Ascending aorta (tissue), 2 donors: ENCODE data around the gene LIN37. TPM values are rescaled to one million over a fixed set of nuclear protein-coding genes. Genes with fewer than 3 reads are reported as not detected.

ENCODE experiments used
- DNase-seq, 2 donors: peaks; one replicate each; pipeline ENCODE4 v3.0.0-alpha.2; 2019; ENCODE audit warnings: low spot score in 2 of 2
- H3K27ac ChIP-seq, 2 donors: fragments of 200-600 bp; sonication (generic); one replicate each; pipeline ENCODE4 v1.5.1; 2016 to 2017; ENCODE audit warnings: mild to moderate bottlenecking in 1 of 2
- H3K27me3 ChIP-seq: fragments of 200-600 bp; sonication (generic); one replicate; pipeline ENCODE4 v1.5.1; 2017
- H3K36me3 ChIP-seq, 2 donors: fragments of 200-600 bp; sonication (generic); one replicate each; pipeline ENCODE4 v1.5.1; 2016
- H3K4me1 ChIP-seq, 2 donors: fragments of 200-600 bp; sonication (generic); one replicate each; pipeline ENCODE4 v1.5.1; 2016 to 2017; ENCODE audit warnings: mild to moderate bottlenecking in 1 of 2
- H3K4me3 ChIP-seq, 2 donors: fragments of 200-600 bp; sonication (generic); one replicate each; pipeline ENCODE4 v1.5.1; 2016 to 2017; ENCODE audit warnings: mild to moderate bottlenecking in 1 of 2
- H3K9me3 ChIP-seq, 2 donors: fragments of 200-600 bp; sonication (generic); one replicate each; pipeline ENCODE4 v1.5.1; 2016
- CTCF ChIP-seq, 3 experiments: fragments of 200-600 bp in 2 of 3; fragments of 450-650 bp in 1 of 3; sonication (generic) in 2 of 3; IDR thresholded peaks; one replicate each; pipeline ENCODE4 v1.5.1; 2016 to 2019; ENCODE audit warnings: antibody characterized with exemption in 3 of 3, mild to moderate bottlenecking in 1 of 3, moderate library complexity in 1 of 3
- intact Hi-C: fragments of 100-400 bp; cut with DNase I; formaldehyde crosslinking; loops from one replicate; pipeline ENCODE4 v1.15.1; 2023
- total RNA-seq: library from RNA; depleted of rRNA; stranded (reverse); fragments of >200 nt; gene quantifications from one replicate; pipeline ENCODE4 v1.1.0, GENCODE V29; 2016

Gene LIN37
- total RNA-seq, 1 donor from 2014 or later = 29.9 TPM

- H3K4me3 ChIP-seq = no peak overlapping the region
- no peaks in the 10 kb centered on the region for H3K4me1 ChIP-seq
- H3K27ac ChIP-seq = no peak overlapping the region
- H3K27me3 ChIP-seq = no peaks in the 10 kb centered on the region
- H3K9me3 ChIP-seq = no peaks in the 10 kb centered on the region
- intact Hi-C loops = no loop called here
- no peak for DNase-seq
- peaks cover 100% of the 10 kb centered on the region in 2 donors for H3K36me3 ChIP-seq
- TF ChIP-seq CTCF (IDR thresholded peaks at IDR 0.05) = no peak
These were observed 21.1 kb upstream of the LIN37 start for GRCh38 chr19:35727053-35727955.

- Histone ChIP-seq H3K36me3 (peaks cover 96 to 99% of the 10 kb centered on the region in 2 donors), H3K4me3 (no peak overlapping the region), H3K4me1 (no peaks in the 10 kb centered on the region), H3K27ac (no peak overlapping the region), H3K9me3 (no peaks in the 10 kb centered on the region), H3K27me3 (no peaks in the 10 kb centered on the region)
- DNase-seq = no peak
- intact Hi-C loops = no loop called here
- TF ChIP-seq CTCF (IDR thresholded peaks at IDR 0.05) = no peak
These were observed 20.2 kb upstream of the LIN37 start for GRCh38 chr19:35727956-35728706.

GRCh38 chr19:35729021-35729420 is 19.4 kb upstream of the LIN37 start:
- Histone ChIP-seq H3K36me3 (peaks cover 96 to 98% of the 10 kb centered on the region in 2 donors), H3K4me1 (no peaks in the 10 kb centered on the region), H3K27me3 (no peaks in the 10 kb centered on the region), H3K4me3 (no peak overlapping the region), H3K27ac (no peak overlapping the region), H3K9me3 (no peaks in the 10 kb centered on the region)
- intact Hi-C loops = no loop called here
- TF ChIP-seq CTCF (IDR thresholded peaks at IDR 0.05) = no peak
- no peak for DNase-seq

GRCh38 chr19:35729763-35730162 is 18.6 kb upstream of the LIN37 start:
- no peaks in the 10 kb centered on the region for H3K9me3 ChIP-seq
- H3K36me3 ChIP-seq = peaks cover 96 to 97% of the 10 kb centered on the region in 2 donors
- intact Hi-C loops = no loop called here
- no peak overlapping the region for H3K4me3 ChIP-seq
- H3K27me3 ChIP-seq = no peaks in the 10 kb centered on the region
- H3K4me1 ChIP-seq = no peaks in the 10 kb centered on the region
- TF ChIP-seq CTCF (IDR thresholded peaks at IDR 0.05) = no peak
- no peak overlapping the region for H3K27ac ChIP-seq
- DNase-seq = no peak

- H3K9me3 ChIP-seq = no peaks in the 10 kb centered on the region
- intact Hi-C loops = no loop called here
- H3K36me3 ChIP-seq = peaks cover 96 to 97% of the 10 kb centered on the region in 2 donors
- no peak overlapping the region for H3K27ac ChIP-seq
- no peaks in the 10 kb centered on the region for H3K4me1 ChIP-seq
- no peak for DNase-seq
- no peak for TF ChIP-seq CTCF (IDR thresholded peaks at IDR 0.05)
- H3K4me3 ChIP-seq = no peak overlapping the region
- H3K27me3 ChIP-seq = no peaks in the 10 kb centered on the region
These were observed 18.1 kb upstream of the LIN37 start for GRCh38 chr19:35730326-35730725.
